Sigmoid colon (tissue), 4 donors: ENCODE measurements around the gene BZW2.
A peak's percentile ranks its signal among the peaks of the same experiment; 100 is the strongest.

Experiments used
- CTCF ChIP-seq, 4 experiments: fragments of 450-650 bp in 3 of 4; fragments of 200-600 bp in 1 of 4; IDR thresholded peaks; one replicate each; pipeline ENCODE4 v1.5.1; 2016 to 2019; ENCODE audit warnings: antibody characterized with exemption in 4 of 4, mild to moderate bottlenecking in 3 of 4, moderate library complexity in 2 of 4
- POLR2AphosphoS5 ChIP-seq, 4 donors: sonication (generic); formaldehyde crosslinking; IDR thresholded peaks; one replicate each; pipeline ENCODE4 v1.6.1; 2017; ENCODE audit warnings: antibody characterized with exemption in 4 of 4

DNA sequence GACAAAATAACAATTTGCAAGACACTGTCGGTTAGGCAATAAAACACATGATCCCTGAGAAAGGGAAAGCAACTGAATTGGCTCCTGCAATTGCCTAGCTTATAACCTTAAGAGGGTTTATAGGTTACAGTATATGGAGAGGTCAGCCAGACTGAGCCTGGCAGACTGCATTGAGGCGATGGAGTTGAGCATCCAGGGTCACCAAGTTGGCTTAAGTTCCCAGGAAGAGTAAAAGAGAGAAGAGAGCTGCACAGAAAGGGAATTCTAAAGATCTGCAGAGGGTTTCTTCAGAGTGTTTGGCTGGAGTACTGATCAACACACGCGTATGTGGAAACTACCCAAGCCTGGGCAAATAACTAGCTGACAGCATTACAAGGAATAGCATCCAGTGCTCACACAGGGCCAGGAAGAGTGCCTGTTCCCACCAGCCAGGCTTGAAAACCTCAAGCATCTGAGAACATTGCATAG, 11.7 kb upstream of the BZW2 start:
- TF ChIP-seq CTCF (IDR thresholded peaks at IDR 0.05) = no peak
- TF ChIP-seq POLR2AphosphoS5 (IDR thresholded peaks at IDR 0.05) = peak in 1 of 4 donors; percentile 31
